ENCODE data around the gene AVEN. TPM values are rescaled to one million over a fixed set of nuclear protein-coding genes. Genes with fewer than 3 reads are reported as not detected.
A peak's percentile ranks its signal among the peaks of the same experiment; 100 is the strongest.

AVEN gene
- total RNA-seq, result 10 to 100 TPM in 3 of 4 donors, 1 to 10 TPM in 1; 5.9 to 14.8 (median 13.5) TPM

- Histone ChIP-seq H3K27me3 (no peaks in the 10 kb centered on the region), H3K4me3 (peak within 1 kb of the TSS; percentile 87), H3K9me3 (no peaks in the 10 kb centered on the region), H3K27ac (peak within 1 kb of the TSS; percentile 97), H3K4me1 (peaks cover 22% of the 10 kb centered on the region), H3K36me3 (no peaks in the 10 kb centered on the region)
- 2% methylated on average over 63 of the region's 82 CpGs for WGBS
- TF ChIP-seq POLR2AphosphoS5 (IDR thresholded peaks at IDR 0.05) (no peak), POLR2A (IDR thresholded peaks at IDR 0.05) (peak in 1 of 2 donors; percentile 7)
- peak in 1 of 2 donors; percentile 80 for DNase-seq (ENCODE audit: low spot score in 2 of 2)
Measured at GRCh38 chr15:34038871-34039789, at the start of gene AVEN. TSS of gene AVEN (minus strand) at chr15:34039204. CDS start at chr15:34039046, 158 bp downstream.

- no peak overlapping the region for H3K27ac ChIP-seq
- no peaks in the 10 kb centered on the region for H3K9me3 ChIP-seq
- TF ChIP-seq CTCF (IDR thresholded peaks at IDR 0.05), result no peak
- TF ChIP-seq POLR2A (IDR thresholded peaks at IDR 0.05), result no peak
- TF ChIP-seq POLR2AphosphoS5 (IDR thresholded peaks at IDR 0.05), result no peak
- no peak for TF ChIP-seq EP300 (IDR thresholded peaks at IDR 0.05)
- peaks cover 36% of the 10 kb centered on the region for H3K36me3 ChIP-seq
- DNase-seq (ENCODE audit: low spot score in 2 of 2), result no peak
- no peak overlapping the region for H3K4me3 ChIP-seq
- H3K27me3 ChIP-seq, result no peaks in the 10 kb centered on the region
- peaks cover 3% of the 10 kb centered on the region for H3K4me1 ChIP-seq
- 64% methylated on average over 2 of the region's 2 CpGs for WGBS
Measured at GRCh38 chr15:34085746-34086145, 46.7 kb upstream of the AVEN start.

- Histone ChIP-seq H3K4me1 (peaks cover 3% of the 10 kb centered on the region), H3K9me3 (no peaks in the 10 kb centered on the region), H3K27me3 (no peaks in the 10 kb centered on the region), H3K4me3 (no peak overlapping the region), H3K27ac (no peak overlapping the region), H3K36me3 (peaks cover 25% of the 10 kb centered on the region)
- WGBS, result 41% methylated on average over 7 of the region's 7 CpGs
- no peak for DNase-seq (ENCODE audit: low spot score in 2 of 2)
- TF ChIP-seq POLR2AphosphoS5 (IDR thresholded peaks at IDR 0.05), result no peak
- no peak for TF ChIP-seq EP300 (IDR thresholded peaks at IDR 0.05)
- TF ChIP-seq POLR2A (IDR thresholded peaks at IDR 0.05), result no peak
- TF ChIP-seq CTCF (IDR thresholded peaks at IDR 0.05), result no peak
Measured at GRCh38 chr15:34084086-34084485, 45.1 kb upstream of the AVEN start.

- no peaks in the 10 kb centered on the region for H3K27me3 ChIP-seq
- no peak for TF ChIP-seq POLR2A (IDR thresholded peaks at IDR 0.05)
- no peak for TF ChIP-seq EP300 (IDR thresholded peaks at IDR 0.05)
- no peak for TF ChIP-seq CTCF (IDR thresholded peaks at IDR 0.05)
- TF ChIP-seq POLR2AphosphoS5 (IDR thresholded peaks at IDR 0.05), result no peak
- no peaks in the 10 kb centered on the region for H3K9me3 ChIP-seq
- H3K4me1 ChIP-seq, result peaks cover 22% of the 10 kb centered on the region
- peaks cover 3% of the 10 kb centered on the region for H3K36me3 ChIP-seq
- no peak overlapping the region for H3K27ac ChIP-seq
- 98% methylated on average over 4 of the region's 4 CpGs for WGBS
- no peak for DNase-seq (ENCODE audit: low spot score in 2 of 2)
- no peak overlapping the region for H3K4me3 ChIP-seq
Measured at GRCh38 chr15:34079904-34080303, 40.9 kb upstream of the AVEN start.

- H3K27me3 ChIP-seq, result no peaks in the 10 kb centered on the region
- 94% methylated on average over 3 of the region's 3 CpGs for WGBS
- H3K27ac ChIP-seq, result no peak overlapping the region
- H3K4me3 ChIP-seq, result no peak overlapping the region
- H3K36me3 ChIP-seq, result peaks cover 3% of the 10 kb centered on the region
- TF ChIP-seq POLR2AphosphoS5 (IDR thresholded peaks at IDR 0.05) (no peak), POLR2A (IDR thresholded peaks at IDR 0.05) (no peak), CTCF (IDR thresholded peaks at IDR 0.05) (no peak), EP300 (IDR thresholded peaks at IDR 0.05) (no peak)
- no peaks in the 10 kb centered on the region for H3K9me3 ChIP-seq
- peaks cover 22% of the 10 kb centered on the region for H3K4me1 ChIP-seq
- no peak for DNase-seq (ENCODE audit: low spot score in 2 of 2)
Measured at GRCh38 chr15:34078900-34079299, 39.9 kb upstream of the AVEN start.
